ENCODE measurements around the gene HYAL2. TPM values are rescaled to one million over a fixed set of nuclear protein-coding genes. Genes with fewer than 3 reads are reported as not detected.
A peak's percentile ranks its signal among the peaks of the same experiment; 100 is the strongest.

The HYAL2 gene
- total RNA-seq, 1 experiment from 2014 or later, result 30.1 TPM

DNA sequence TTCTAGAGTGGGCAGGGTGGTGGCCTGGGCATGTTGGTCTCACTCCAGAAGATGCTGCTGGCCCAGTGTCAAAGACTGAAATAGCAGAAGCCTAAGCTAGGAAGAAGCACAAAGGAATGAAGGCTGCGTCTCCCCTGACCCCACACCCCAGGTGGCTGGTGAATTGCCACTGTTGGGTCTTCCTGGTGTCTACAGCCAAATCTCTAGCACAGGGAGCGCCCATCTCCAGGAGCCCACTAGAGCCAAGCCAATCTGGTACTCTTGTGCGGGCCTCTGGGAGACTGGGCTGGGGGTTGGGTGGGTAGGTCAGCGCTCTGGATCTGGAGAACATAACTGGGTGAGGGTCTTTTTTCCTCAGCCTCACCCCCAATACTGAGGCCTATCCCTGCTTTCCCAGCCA, 4.6 kb upstream of the HYAL2 start:
- intact Hi-C loops (cut with micrococcal nuclease; ENCODE audit: unreplicated experiment), result no loop called here
- peak overlapping the region; percentile 93 for H3K27ac Mint-ChIP-seq (ENCODE audit: unreplicated experiment)
- Histone ChIP-seq H3K4me3 (ENCODE audit: low read depth, low read length) (peak overlapping the region; percentile 78), H3K27me3 (replicated peaks; ENCODE audit: control insufficient read depth, insufficient read depth, low read length) (no peaks in the 10 kb centered on the region), H3K36me3 (ENCODE audit: control insufficient read depth, insufficient read depth, low read length) (peaks cover 3% of the 10 kb centered on the region), H3K4me1 (peaks cover 13% of the 10 kb centered on the region), H3K9me3 (no peaks in the 10 kb centered on the region)
- ChIA-PET POLR2A (interaction anchor here (1.0 to 2.2 kb wide), 5 partner anchors 10 to 91 kb away, joined by 4 to 57 read pairs (median 7); partner anchors contain the start of genes CYB561D2, GNAI2, IFRD2 and NPRL2), CTCF (interaction anchor here (0.9 kb wide), 1 partner anchor 24 kb away, joined by 4 read pairs; the partner anchor contains the start of gene HYAL1)
- TF ChIP-seq, protein P1, sequence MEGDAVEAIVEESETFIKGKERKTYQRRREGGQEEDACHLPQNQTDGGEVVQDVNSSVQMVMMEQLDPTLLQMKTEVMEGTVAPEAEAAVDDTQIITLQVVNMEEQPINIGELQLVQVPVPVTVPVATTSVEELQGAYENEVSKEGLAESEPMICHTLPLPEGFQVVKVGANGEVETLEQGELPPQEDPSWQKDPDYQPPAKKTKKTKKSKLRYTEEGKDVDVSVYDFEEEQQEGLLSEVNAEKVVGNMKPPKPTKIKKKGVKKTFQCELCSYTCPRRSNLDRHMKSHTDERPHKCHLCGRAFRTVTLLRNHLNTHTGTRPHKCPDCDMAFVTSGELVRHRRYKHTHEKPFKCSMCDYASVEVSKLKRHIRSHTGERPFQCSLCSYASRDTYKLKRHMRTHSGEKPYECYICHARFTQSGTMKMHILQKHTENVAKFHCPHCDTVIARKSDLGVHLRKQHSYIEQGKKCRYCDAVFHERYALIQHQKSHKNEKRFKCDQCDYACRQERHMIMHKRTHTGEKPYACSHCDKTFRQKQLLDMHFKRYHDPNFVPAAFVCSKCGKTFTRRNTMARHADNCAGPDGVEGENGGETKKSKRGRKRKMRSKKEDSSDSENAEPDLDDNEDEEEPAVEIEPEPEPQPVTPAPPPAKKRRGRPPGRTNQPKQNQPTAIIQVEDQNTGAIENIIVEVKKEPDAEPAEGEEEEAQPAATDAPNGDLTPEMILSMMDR (IDR thresholded peaks at IDR 0.05; ENCODE audit: insufficient read depth in 1 of 2, low read depth in 1 of 2, low read length in 1 of 2, severe bottlenecking in 1 of 2, unreplicated experiment in 1 of 2), result no peak
- no peaks in the 10 kb centered on the region for H3K9me3 Mint-ChIP-seq (ENCODE audit: unreplicated experiment)
- H3K36me3 Mint-ChIP-seq (ENCODE audit: insufficient read depth, unreplicated experiment), result peaks cover 50% of the 10 kb centered on the region
- no TSS peak for BruUV-seq (replicated peaks)
- no peaks in the 10 kb centered on the region for H3K27me3 Mint-ChIP-seq (ENCODE audit: insufficient read depth, unreplicated experiment)
- peak overlapping the region; percentile 92 for H3K4me3 Mint-ChIP-seq (ENCODE audit: unreplicated experiment)
- H3K4me1 Mint-ChIP-seq (ENCODE audit: low read depth, unreplicated experiment), result no peaks in the 10 kb centered on the region
- DNase-seq, result no peak

DNA sequence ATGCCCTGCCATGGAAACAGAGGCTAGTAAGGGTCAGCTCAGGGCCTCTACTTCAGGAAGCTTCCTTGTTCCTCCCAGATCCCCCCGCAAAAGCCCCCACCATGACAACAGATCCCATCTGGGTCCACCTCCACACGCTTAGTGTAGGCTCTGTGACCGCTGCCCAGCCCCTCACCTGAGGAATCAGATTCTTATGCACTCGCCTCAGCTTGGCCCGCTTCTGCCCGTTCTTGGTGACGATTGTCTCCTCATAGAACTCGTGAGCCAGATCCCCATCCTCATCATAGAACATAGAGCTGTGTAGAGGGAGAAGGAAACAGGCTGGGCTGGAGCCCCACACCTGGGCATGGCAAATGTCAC, 3.6 kb upstream of the HYAL2 start:
- Mint-ChIP-seq H3K36me3 (ENCODE audit: insufficient read depth, unreplicated experiment) (peaks cover 40% of the 10 kb centered on the region), H3K9me3 (ENCODE audit: unreplicated experiment) (no peaks in the 10 kb centered on the region), H3K27me3 (ENCODE audit: insufficient read depth, unreplicated experiment) (no peaks in the 10 kb centered on the region), H3K4me3 (ENCODE audit: unreplicated experiment) (no peak overlapping the region), H3K4me1 (ENCODE audit: low read depth, unreplicated experiment) (no peaks in the 10 kb centered on the region), H3K27ac (ENCODE audit: unreplicated experiment) (no peak overlapping the region)
- H3K9me3 ChIP-seq, result no peaks in the 10 kb centered on the region
- peaks cover 1% of the 10 kb centered on the region for H3K36me3 ChIP-seq (ENCODE audit: control insufficient read depth, insufficient read depth, low read length)
- TF ChIP-seq, protein P1 (IDR thresholded peaks at IDR 0.05; ENCODE audit: insufficient read depth in 1 of 2, low read depth in 1 of 2, low read length in 1 of 2, severe bottlenecking in 1 of 2, unreplicated experiment in 1 of 2), result no peak
- BruUV-seq (replicated peaks), result no TSS peak
- no peak overlapping the region for H3K4me3 ChIP-seq (ENCODE audit: low read depth, low read length)
- ChIA-PET POLR2A (no interaction called here), CTCF (interaction anchor here (0.7 kb wide), 1 partner anchor 19 kb away, joined by 5 read pairs; the partner anchor contains the start of gene ZMYND10)
- intact Hi-C loops (cut with micrococcal nuclease; ENCODE audit: unreplicated experiment), result no loop called here
- peaks cover 17% of the 10 kb centered on the region for H3K4me1 ChIP-seq
- H3K27me3 ChIP-seq (replicated peaks; ENCODE audit: control insufficient read depth, insufficient read depth, low read length), result no peaks in the 10 kb centered on the region
- no peak for DNase-seq

DNA sequence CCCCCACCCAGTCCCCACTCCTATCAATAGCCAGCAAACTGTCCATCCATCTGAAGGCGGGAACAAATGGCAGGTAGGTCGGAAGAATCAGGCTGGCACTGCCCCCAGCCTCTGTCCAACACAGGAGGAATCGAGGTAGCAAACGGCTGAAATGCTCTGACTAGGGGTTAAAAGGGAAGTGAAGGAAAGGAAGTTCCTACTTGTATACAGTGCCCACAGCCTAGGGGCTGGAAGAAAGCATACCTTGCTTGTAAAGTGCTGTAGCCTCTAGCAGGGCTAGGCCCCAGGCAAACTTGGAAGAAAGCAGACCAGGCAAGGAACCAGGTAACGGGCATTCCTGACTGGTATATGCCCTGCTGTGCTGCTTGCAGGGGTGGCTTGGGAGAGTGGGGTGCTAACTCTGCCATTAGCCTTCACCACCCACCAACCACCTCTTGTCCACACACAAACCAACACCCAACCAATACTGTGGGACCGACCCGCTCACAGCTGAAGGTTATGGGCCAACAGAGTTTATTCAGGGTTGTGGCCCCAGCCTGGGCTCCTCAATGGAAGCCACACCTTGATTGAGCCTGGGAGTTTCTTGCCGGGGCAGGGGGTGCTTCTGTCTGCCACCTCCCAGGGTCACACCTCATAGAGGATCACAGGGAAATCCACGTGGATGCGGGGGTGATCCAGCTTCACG, 3.1 kb upstream of the HYAL2 start:
- TF ChIP-seq, protein P1 (IDR thresholded peaks at IDR 0.05; ENCODE audit: insufficient read depth in 1 of 2, low read depth in 1 of 2, low read length in 1 of 2, severe bottlenecking in 1 of 2, unreplicated experiment in 1 of 2), result no peak
- CTCF ChIA-PET, result no interaction called here
- Histone ChIP-seq H3K4me1 (peaks cover 17% of the 10 kb centered on the region), H3K4me3 (ENCODE audit: low read depth, low read length) (no peak overlapping the region), H3K9me3 (no peaks in the 10 kb centered on the region), H3K27me3 (replicated peaks; ENCODE audit: control insufficient read depth, insufficient read depth, low read length) (no peaks in the 10 kb centered on the region), H3K36me3 (ENCODE audit: control insufficient read depth, insufficient read depth, low read length) (peaks cover 1% of the 10 kb centered on the region)
- Mint-ChIP-seq H3K9me3 (ENCODE audit: unreplicated experiment) (no peaks in the 10 kb centered on the region), H3K27me3 (ENCODE audit: insufficient read depth, unreplicated experiment) (no peaks in the 10 kb centered on the region), H3K4me1 (ENCODE audit: low read depth, unreplicated experiment) (no peaks in the 10 kb centered on the region), H3K27ac (ENCODE audit: unreplicated experiment) (no peak overlapping the region), H3K4me3 (ENCODE audit: unreplicated experiment) (no peak overlapping the region), H3K36me3 (ENCODE audit: insufficient read depth, unreplicated experiment) (peaks cover 37% of the 10 kb centered on the region)
- POLR2A ChIA-PET, result interaction anchor here (0.6 kb wide), 1 partner anchor 12 kb away, joined by 3 read pairs; no protein-coding TSS in a partner anchor
- no peak for DNase-seq
- intact Hi-C loops (cut with micrococcal nuclease; ENCODE audit: unreplicated experiment), result loop anchor here (2.0 kb wide), 1 partner anchor 99 kb away; no protein-coding TSS in a partner anchor
- no TSS peak for BruUV-seq (replicated peaks)

Data from Caco-2 (cell line).